Hepatocyte (in vitro differentiated cells): Measurements from ENCODE around the gene COX5B. TPM values are rescaled to one million over a fixed set of nuclear protein-coding genes. Genes with fewer than 3 reads are reported as not detected.
"Not testable (repeated sequence)": the region's sequence is repeated elsewhere in the genome, so short reads cannot be mapped to it uniquely, and the experiment has no call there.

Experiments used
- DNase-seq: peaks from one replicate; pipeline ENCODE4 v3.0.0-alpha.2; 2016; ENCODE audit warnings: low spot score
- H2AFZ ChIP-seq: fragments of 200-600 bp; sonication (generic); 2 replicates; pipeline ENCODE4 v1.6.0; 2016; ENCODE audit warnings: antibody characterized with exemption, mild to moderate bottlenecking
- H3K27ac ChIP-seq: fragments of 200-600 bp; sonication (generic); 2 replicates; pipeline ENCODE4 v1.5.1; 2016; ENCODE audit warnings: mild to moderate bottlenecking
- H3K27me3 ChIP-seq: fragments of 200-600 bp; sonication (generic); 2 replicates; pipeline ENCODE4 v1.6.1; 2016
- H3K36me3 ChIP-seq: fragments of 200-600 bp; sonication (generic); replicated peaks from 2 replicates; pipeline ENCODE4 v1.5.1; 2016; ENCODE audit warnings: low read depth; ENCODE audit not compliant: insufficient read depth
- H3K4me1 ChIP-seq: fragments of 200-600 bp; sonication (generic); 2 replicates; pipeline ENCODE4 v1.5.1; 2016; ENCODE audit warnings: mild to moderate bottlenecking, moderate library complexity; ENCODE audit not compliant: insufficient read depth
- H3K4me2 ChIP-seq: fragments of 200-600 bp; sonication (generic); 2 replicates; pipeline ENCODE4 v1.6.0; 2016
- H3K4me3 ChIP-seq: fragments of 200-600 bp; sonication (generic); 2 replicates; pipeline ENCODE4 v1.5.1; 2016; ENCODE audit warnings: mild to moderate bottlenecking
- H3K79me2 ChIP-seq: fragments of 200-600 bp; sonication (generic); 2 replicates; pipeline ENCODE4 v1.6.0; 2017; ENCODE audit warnings: mild to moderate bottlenecking
- H3K9me2 ChIP-seq: fragments of 200-600 bp; sonication (generic); replicated peaks from 2 replicates; pipeline ENCODE4 v1.6.0; 2017; ENCODE audit warnings: mild to moderate bottlenecking; ENCODE audit not compliant: insufficient read depth
- H3K9me3 ChIP-seq: fragments of 200-600 bp; sonication (generic); 2 replicates; pipeline ENCODE4 v1.5.1; 2016; ENCODE audit warnings: low read depth, mild to moderate bottlenecking
- H4K20me1 ChIP-seq: fragments of 200-600 bp; sonication (generic); 2 replicates; pipeline ENCODE4 v1.6.0; 2016; ENCODE audit warnings: mild to moderate bottlenecking; ENCODE audit not compliant: insufficient read depth, poor library complexity, severe bottlenecking
- CTCF ChIP-seq: fragments of 200-600 bp; sonication (generic); IDR thresholded peaks from 2 replicates; pipeline ENCODE4 v1.5.1; 2016; ENCODE audit warnings: antibody characterized with exemption, mild to moderate bottlenecking; ENCODE audit not compliant: poor library complexity
- EZH2 ChIP-seq: fragments of 200-600 bp; sonication (generic); IDR thresholded peaks from 2 replicates; pipeline ENCODE4 v1.6.1; 2016; ENCODE audit warnings: antibody characterized with exemption, mild to moderate bottlenecking, borderline replicate concordance
- EZH2phosphoT487 ChIP-seq: fragments of 200-600 bp; sonication (generic); IDR thresholded peaks from one replicate; pipeline ENCODE4 v1.6.1; 2018; ENCODE audit warnings: antibody characterized with exemption, mild to moderate bottlenecking, low read depth, moderate library complexity; ENCODE audit not compliant: unreplicated experiment, severe bottlenecking
- WGBS: methylation state at CpG from one replicate; pipeline ENCODE4 v1.1.6; 2016; ENCODE audit warnings: low lambda C conversion rate; ENCODE audit errors: missing lambda C conversion rate; 5-methylcytosine and 5-hydroxymethylcytosine counted together
- polyA plus RNA-seq: library from polyadenylated mRNA; unstranded; fragments of >200 nt; fragmentation: Nextera tagmentation; extraction: Ambion mirVana; gene quantifications from 2 replicates; pipeline ENCODE4 v1.2.1, GENCODE V29; 2016
- total RNA-seq: library from RNA; depleted of rRNA; stranded (reverse); fragments of >200 nt; gene quantifications from 2 replicates; pipeline ENCODE4 v1.2.3, GENCODE V29; 2014

Gene COX5B
- total and polyA plus RNA-seq, 2 experiments from 2014 or later: 210 to 495 TPM

- H3K9me3 ChIP-seq, H3K27ac ChIP-seq, H3K4me3 ChIP-seq, H3K4me2 ChIP-seq, H3K27me3 ChIP-seq, H3K79me2 ChIP-seq, H3K9me2 ChIP-seq, H2AFZ ChIP-seq, DNase-seq, H3K4me1 ChIP-seq, H4K20me1 ChIP-seq, H3K36me3 ChIP-seq: not testable (repeated sequence)
- 68% methylated on average over 3 of the region's 8 CpGs for WGBS
These were observed 30.1 kb upstream of the COX5B start for GRCh38 chr2:97615746-97616145.

GRCh38 chr2:97617911-97618310, 28.0 kb upstream of the COX5B start:
- Histone ChIP-seq H3K9me3 (no peaks in the 10 kb centered on the region), H3K27ac (no peak overlapping the region), H3K9me2 (no peaks in the 10 kb centered on the region), H4K20me1 (no peaks in the 10 kb centered on the region), H3K4me2 (no peak overlapping the region), H3K36me3 (no peaks in the 10 kb centered on the region), H3K79me2 (no peaks in the 10 kb centered on the region), H3K4me3 (no peak overlapping the region), H3K27me3 (no peaks in the 10 kb centered on the region), H2AFZ (no peak overlapping the region), H3K4me1 (no peaks in the 10 kb centered on the region)
- 96% methylated on average over 6 of the region's 6 CpGs for WGBS
- DNase-seq: no peak
- no peak for TF ChIP-seq EZH2phosphoT487
- no peak for TF ChIP-seq EZH2
- no peak for TF ChIP-seq CTCF

- not testable (repeated sequence) for H2AFZ ChIP-seq, H3K36me3 ChIP-seq, H3K27me3 ChIP-seq, H3K9me2 ChIP-seq, H3K4me2 ChIP-seq, H3K4me3 ChIP-seq, H3K4me1 ChIP-seq, H3K27ac ChIP-seq, H3K79me2 ChIP-seq, DNase-seq, H3K9me3 ChIP-seq, H4K20me1 ChIP-seq
- WGBS: 83% methylated on average over 9 of the region's 14 CpGs
These were observed 26.7 kb upstream of the COX5B start for GRCh38 chr2:97618939-97619827.

GRCh38 chr2:97620492-97620891, 25.4 kb upstream of the COX5B start:
- H3K9me3 ChIP-seq, H2AFZ ChIP-seq, H3K4me2 ChIP-seq, DNase-seq, H3K9me2 ChIP-seq, H3K4me1 ChIP-seq, H3K79me2 ChIP-seq, H3K27ac ChIP-seq, H3K4me3 ChIP-seq, H3K36me3 ChIP-seq, H4K20me1 ChIP-seq, H3K27me3 ChIP-seq: not testable (repeated sequence)
- WGBS: 90% methylated on average over 1 of the region's 1 CpG

GRCh38 chr2:97622976-97623375, 22.9 kb upstream of the COX5B start:
- H3K27ac ChIP-seq, DNase-seq, H3K36me3 ChIP-seq, H4K20me1 ChIP-seq, H3K79me2 ChIP-seq, H3K4me1 ChIP-seq, H3K27me3 ChIP-seq, H3K4me2 ChIP-seq, H3K9me3 ChIP-seq, H3K4me3 ChIP-seq, H3K9me2 ChIP-seq, H2AFZ ChIP-seq: not testable (repeated sequence)

GRCh38 chr2:97625354-97626048, 20.4 kb upstream of the COX5B start:
- 58% methylated on average over 5 of the region's 8 CpGs for WGBS
- not testable (repeated sequence) for H3K9me2 ChIP-seq, H3K79me2 ChIP-seq, H3K9me3 ChIP-seq, H2AFZ ChIP-seq, H4K20me1 ChIP-seq, H3K27me3 ChIP-seq, H3K36me3 ChIP-seq, H3K4me2 ChIP-seq, H3K4me3 ChIP-seq, H3K4me1 ChIP-seq, DNase-seq, H3K27ac ChIP-seq

GRCh38 chr2:97626049-97626430, 19.8 kb upstream of the COX5B start:
- not testable (repeated sequence) for H3K4me3 ChIP-seq, H3K9me3 ChIP-seq, H3K4me1 ChIP-seq, H2AFZ ChIP-seq, H3K27me3 ChIP-seq, H3K79me2 ChIP-seq, H3K27ac ChIP-seq, DNase-seq, H3K4me2 ChIP-seq, H3K9me2 ChIP-seq, H3K36me3 ChIP-seq, H4K20me1 ChIP-seq
- 80% methylated on average over 8 of the region's 8 CpGs for WGBS
